ENCODE results near the gene LETM1. TPM values are rescaled to one million over a fixed set of nuclear protein-coding genes. Genes with fewer than 3 reads are reported as not detected.

The LETM1 gene
- total and polyA plus RNA-seq, 2 experiments from 2014 or later = 22.5 to 53.3 TPM

DNA sequence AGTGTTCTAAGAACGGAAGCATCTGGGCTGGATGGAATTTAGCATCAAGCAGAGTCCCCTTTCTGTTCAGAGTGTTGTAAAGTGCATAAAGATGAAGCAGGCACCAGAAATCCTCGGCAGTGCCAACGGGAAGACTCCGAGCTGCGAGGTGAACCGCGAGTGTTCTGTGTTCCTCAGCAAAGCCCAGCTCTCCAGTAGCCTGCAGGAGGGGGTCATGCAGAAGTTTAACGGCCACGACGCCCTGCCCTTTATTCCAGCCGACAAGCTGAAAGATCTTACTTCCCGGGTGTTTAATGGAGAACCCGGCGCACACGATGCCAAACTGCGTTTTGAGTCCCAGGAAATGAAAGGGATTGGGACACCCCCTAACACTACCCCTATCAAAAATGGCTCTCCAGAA is 44.7 kb upstream of the LETM1 start:
- Histone ChIP-seq H3K4me1 (ENCODE audit: low read depth) (peaks cover 24% of the 10 kb centered on the region), H3K27ac (peak overlapping the region; percentile 61), H3K27me3 (no peaks in the 10 kb centered on the region), H3K9me3 (ENCODE audit: low read depth) (no peaks in the 10 kb centered on the region), H3K4me3 (no peak overlapping the region), H3K36me3 (peaks cover 18% of the 10 kb centered on the region)
- DNase-seq (ENCODE audit: low read depth in 1 of 2, low spot score in 1 of 2) = no peak
- TF ChIP-seq, protein P1, sequence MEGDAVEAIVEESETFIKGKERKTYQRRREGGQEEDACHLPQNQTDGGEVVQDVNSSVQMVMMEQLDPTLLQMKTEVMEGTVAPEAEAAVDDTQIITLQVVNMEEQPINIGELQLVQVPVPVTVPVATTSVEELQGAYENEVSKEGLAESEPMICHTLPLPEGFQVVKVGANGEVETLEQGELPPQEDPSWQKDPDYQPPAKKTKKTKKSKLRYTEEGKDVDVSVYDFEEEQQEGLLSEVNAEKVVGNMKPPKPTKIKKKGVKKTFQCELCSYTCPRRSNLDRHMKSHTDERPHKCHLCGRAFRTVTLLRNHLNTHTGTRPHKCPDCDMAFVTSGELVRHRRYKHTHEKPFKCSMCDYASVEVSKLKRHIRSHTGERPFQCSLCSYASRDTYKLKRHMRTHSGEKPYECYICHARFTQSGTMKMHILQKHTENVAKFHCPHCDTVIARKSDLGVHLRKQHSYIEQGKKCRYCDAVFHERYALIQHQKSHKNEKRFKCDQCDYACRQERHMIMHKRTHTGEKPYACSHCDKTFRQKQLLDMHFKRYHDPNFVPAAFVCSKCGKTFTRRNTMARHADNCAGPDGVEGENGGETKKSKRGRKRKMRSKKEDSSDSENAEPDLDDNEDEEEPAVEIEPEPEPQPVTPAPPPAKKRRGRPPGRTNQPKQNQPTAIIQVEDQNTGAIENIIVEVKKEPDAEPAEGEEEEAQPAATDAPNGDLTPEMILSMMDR (IDR thresholded peaks at IDR 0.05; ENCODE audit: low read depth, low read length) = no peak

DNA sequence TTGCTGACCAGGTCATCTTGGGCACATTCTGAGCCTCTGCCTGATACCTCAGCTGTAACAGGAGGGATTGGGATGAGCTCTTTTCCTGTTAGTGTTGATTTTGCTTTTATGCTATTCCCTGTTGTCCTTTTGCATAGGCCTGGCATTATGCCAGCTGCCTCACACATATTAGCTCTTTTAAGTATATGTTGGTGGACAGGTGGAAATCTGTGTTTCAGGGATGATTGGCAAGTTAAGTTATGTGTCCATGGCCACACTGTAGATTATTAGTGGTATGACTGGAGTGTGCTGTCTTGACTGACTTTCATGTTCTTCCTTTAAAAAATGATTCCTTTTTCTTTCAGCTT is 44.1 kb upstream of the LETM1 start:
- peak overlapping the region; percentile 61 for H3K27ac ChIP-seq
- peaks cover 18% of the 10 kb centered on the region for H3K36me3 ChIP-seq
- H3K4me3 ChIP-seq = no peak overlapping the region
- H3K4me1 ChIP-seq (ENCODE audit: low read depth) = peaks cover 24% of the 10 kb centered on the region
- no peaks in the 10 kb centered on the region for H3K9me3 ChIP-seq (ENCODE audit: low read depth)
- DNase-seq (ENCODE audit: low read depth in 1 of 2, low spot score in 1 of 2) = peak in 1 of 2 donors; percentile 25
- TF ChIP-seq, protein P1 (IDR thresholded peaks at IDR 0.05; ENCODE audit: low read depth, low read length) = no peak
- no peaks in the 10 kb centered on the region for H3K27me3 ChIP-seq

DNA sequence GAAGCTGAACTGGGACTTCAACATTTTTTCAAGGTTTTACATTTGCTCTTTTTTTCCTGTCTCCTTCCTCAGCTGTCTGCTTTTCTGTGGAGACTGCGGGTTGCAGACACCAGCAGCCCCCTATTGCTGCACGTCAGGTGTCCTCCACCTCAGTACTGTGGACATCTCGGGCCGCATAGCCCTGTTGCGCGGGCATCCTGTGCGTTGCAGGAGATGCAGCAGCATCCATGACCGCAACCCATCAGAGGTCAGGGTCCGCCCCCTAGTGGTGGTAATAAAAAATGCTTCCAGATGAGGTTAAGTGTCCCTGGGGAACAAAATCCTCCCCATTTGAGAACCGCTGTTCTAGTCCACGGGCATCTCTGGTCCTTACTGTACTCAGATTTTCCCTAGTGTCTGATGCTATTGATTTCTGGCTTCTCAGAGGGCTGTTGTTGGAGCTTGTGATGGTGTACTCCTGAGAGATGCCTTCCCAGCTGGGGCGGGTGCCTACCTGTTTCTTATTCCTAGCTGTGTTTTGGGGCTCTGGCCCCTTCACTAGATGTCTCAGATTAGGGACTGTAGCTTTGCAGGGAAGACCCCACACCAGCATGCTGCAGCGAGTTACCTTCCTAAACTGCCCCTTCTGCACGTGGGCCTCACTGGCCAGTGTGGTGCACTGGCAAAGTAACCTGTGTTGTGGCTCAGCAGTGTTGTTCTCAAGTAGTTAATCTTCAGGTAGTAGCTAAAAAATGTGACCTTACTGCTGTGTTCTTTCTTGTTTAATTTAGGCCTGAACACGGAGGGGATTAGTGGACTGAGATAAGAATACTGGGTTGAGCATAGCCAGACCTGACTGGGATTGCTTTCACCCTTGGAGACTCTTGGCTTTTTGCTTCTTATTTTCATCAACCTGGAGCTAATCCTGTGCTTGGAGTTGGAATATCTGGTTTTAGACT is 43.5 kb upstream of the LETM1 start:
- no peak overlapping the region for H3K4me3 ChIP-seq
- peak overlapping the region; percentile 61 for H3K27ac ChIP-seq
- TF ChIP-seq, protein P1 (IDR thresholded peaks at IDR 0.05; ENCODE audit: low read depth, low read length) = peak; percentile 77
- H3K27me3 ChIP-seq = no peaks in the 10 kb centered on the region
- peak; percentile 84 to 87 for DNase-seq (ENCODE audit: low read depth in 1 of 2, low spot score in 1 of 2)
- peaks cover 14% of the 10 kb centered on the region for H3K36me3 ChIP-seq
- no peaks in the 10 kb centered on the region for H3K9me3 ChIP-seq (ENCODE audit: low read depth)
- peaks cover 24% of the 10 kb centered on the region for H3K4me1 ChIP-seq (ENCODE audit: low read depth)

DNA sequence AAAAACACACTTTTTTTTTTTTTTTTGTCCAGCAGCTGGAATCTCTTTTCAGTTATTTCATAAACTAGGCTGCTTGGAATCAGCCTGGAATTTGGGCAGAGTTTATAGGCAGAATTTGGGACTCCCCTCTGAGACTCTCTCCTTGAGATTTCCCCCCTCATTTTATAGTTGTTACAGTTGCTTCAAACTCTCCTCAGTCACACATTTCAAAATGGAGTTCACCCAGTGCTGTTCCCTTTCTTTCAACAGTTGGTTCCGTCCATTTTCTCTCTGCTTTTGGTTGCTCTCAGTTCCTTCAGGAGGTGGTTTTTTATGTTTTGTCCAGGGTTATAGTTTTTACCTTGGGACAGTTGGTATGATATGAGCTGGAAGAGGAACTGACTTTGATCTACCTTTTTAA is 42.7 kb upstream of the LETM1 start:
- no peak overlapping the region for H3K27ac ChIP-seq
- peaks cover 24% of the 10 kb centered on the region for H3K4me1 ChIP-seq (ENCODE audit: low read depth)
- no peak overlapping the region for H3K4me3 ChIP-seq
- no peak for DNase-seq (ENCODE audit: low read depth in 1 of 2, low spot score in 1 of 2)
- H3K36me3 ChIP-seq = peaks cover 11% of the 10 kb centered on the region
- H3K27me3 ChIP-seq = no peaks in the 10 kb centered on the region
- no peaks in the 10 kb centered on the region for H3K9me3 ChIP-seq (ENCODE audit: low read depth)
- TF ChIP-seq, protein P1 (IDR thresholded peaks at IDR 0.05; ENCODE audit: low read depth, low read length) = no peak

DNA sequence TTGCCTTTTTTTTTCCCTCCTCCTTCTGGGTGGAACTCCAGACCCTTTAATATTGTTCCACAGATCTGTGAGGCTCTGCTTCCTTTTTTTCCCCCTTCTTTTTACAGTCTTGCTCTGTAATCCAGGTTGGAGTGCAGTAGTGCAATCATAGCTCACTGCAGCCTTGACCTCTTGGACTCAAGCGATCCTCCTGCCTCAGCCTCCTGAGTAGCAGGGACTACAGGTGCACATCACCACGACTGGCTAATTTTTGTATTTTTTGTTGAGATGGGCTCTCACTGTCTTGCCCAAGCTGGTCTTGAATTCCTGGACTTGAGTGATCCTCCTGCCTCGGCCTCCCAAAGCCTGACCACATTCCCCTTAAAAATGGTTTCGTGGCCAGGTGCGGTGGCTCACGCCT is 42.1 kb upstream of the LETM1 start:
- Histone ChIP-seq H3K27ac (no peak overlapping the region), H3K9me3 (ENCODE audit: low read depth) (no peaks in the 10 kb centered on the region), H3K4me3 (no peak overlapping the region), H3K36me3 (peaks cover 11% of the 10 kb centered on the region), H3K27me3 (no peaks in the 10 kb centered on the region), H3K4me1 (ENCODE audit: low read depth) (peaks cover 24% of the 10 kb centered on the region)
- DNase-seq (ENCODE audit: low read depth in 1 of 2, low spot score in 1 of 2) = no peak
- TF ChIP-seq, protein P1 (IDR thresholded peaks at IDR 0.05; ENCODE audit: low read depth, low read length) = no peak
